Esophagus squamous epithelium (tissue), 5 donors: ENCODE data around the gene USH2A. TPM values are rescaled to one million over a fixed set of nuclear protein-coding genes. Genes with fewer than 3 reads are reported as not detected.

Experiments
- DNase-seq: peaks from one replicate; lab custom pipeline; 2025; lab: John Stamatoyannopoulos, UW
- H3K27ac ChIP-seq, 4 donors: fragments of 200-600 bp; sonication (generic); one replicate each; pipeline ENCODE4 v1.5.1; 2016 to 2019; ENCODE audit warnings: mild to moderate bottlenecking in 1 of 4
- H3K27me3 ChIP-seq, 4 donors: fragments of 200-600 bp; sonication (generic); 1 replicate in 3 of 4; 2 replicates in 1 of 4; pipeline versions ENCODE4 v1.5.1 to v1.6.0; 2017 to 2021; ENCODE audit warnings: antibody characterized with exemption in 1 of 4
- H3K36me3 ChIP-seq, 3 donors: fragments of 200-600 bp; sonication (generic); one replicate each; pipeline ENCODE4 v1.5.1; 2016 to 2019
- H3K4me1 ChIP-seq, 3 donors: fragments of 200-600 bp; sonication (generic); one replicate each; pipeline ENCODE4 v1.5.1; 2017 to 2019
- H3K4me3 ChIP-seq, 4 donors: fragments of 200-600 bp; sonication (generic); 1 replicate in 3 of 4; 2 replicates in 1 of 4; pipeline ENCODE4 v1.5.1; 2016 to 2019; ENCODE audit warnings: mild to moderate bottlenecking in 2 of 4, moderate library complexity in 1 of 4
- H3K9me3 ChIP-seq, 3 donors: fragments of 200-600 bp; sonication (generic); one replicate each; pipeline ENCODE4 v1.5.1; 2016 to 2019
- CTCF ChIP-seq, 6 experiments: fragments of 450-650 bp in 4 of 6; fragments of 200-600 bp in 2 of 6; sonication (generic) in 2 of 6; IDR thresholded peaks; one replicate each; pipeline ENCODE4 v1.5.1; 2016 to 2019; ENCODE audit warnings: antibody characterized with exemption in 6 of 6, mild to moderate bottlenecking in 4 of 6, moderate library complexity in 4 of 6
- POLR2A ChIP-seq, 4 donors: fragments of 450-650 bp; IDR thresholded peaks; one replicate each; pipeline ENCODE4 v1.6.1; 2017; ENCODE audit warnings: antibody characterized with exemption in 4 of 4, mild to moderate bottlenecking in 4 of 4, moderate library complexity in 3 of 4
- WGBS, 2 donors: methylation state at CpG; one replicate each; pipeline ENCODE4 v1.1.5; 2018; 5-methylcytosine and 5-hydroxymethylcytosine counted together
- intact Hi-C: fragments of 100-400 bp; cut with DNase I; formaldehyde crosslinking; loops from one replicate; pipeline ENCODE4 v1.15.0; 2022
- total RNA-seq, 4 donors: library from RNA; depleted of rRNA; stranded (reverse); fragments of >200 nt; gene quantifications; one replicate each; pipeline ENCODE4 v1.1.0, GENCODE V29; 2016
- donor health status: DM: yes; HTN: yes; CAD: no.

USH2A gene
- total RNA-seq, 4 donors from 2014 or later, result under 0.01 TPM; not detected in 3

GRCh38 chr1:216051071-216051470 lies 372.2 kb downstream of the USH2A start:
- DNase-seq, result no peak
- no peak for TF ChIP-seq POLR2A (IDR thresholded peaks at IDR 0.05)
- no peak for TF ChIP-seq CTCF (IDR thresholded peaks at IDR 0.05)

DNA sequence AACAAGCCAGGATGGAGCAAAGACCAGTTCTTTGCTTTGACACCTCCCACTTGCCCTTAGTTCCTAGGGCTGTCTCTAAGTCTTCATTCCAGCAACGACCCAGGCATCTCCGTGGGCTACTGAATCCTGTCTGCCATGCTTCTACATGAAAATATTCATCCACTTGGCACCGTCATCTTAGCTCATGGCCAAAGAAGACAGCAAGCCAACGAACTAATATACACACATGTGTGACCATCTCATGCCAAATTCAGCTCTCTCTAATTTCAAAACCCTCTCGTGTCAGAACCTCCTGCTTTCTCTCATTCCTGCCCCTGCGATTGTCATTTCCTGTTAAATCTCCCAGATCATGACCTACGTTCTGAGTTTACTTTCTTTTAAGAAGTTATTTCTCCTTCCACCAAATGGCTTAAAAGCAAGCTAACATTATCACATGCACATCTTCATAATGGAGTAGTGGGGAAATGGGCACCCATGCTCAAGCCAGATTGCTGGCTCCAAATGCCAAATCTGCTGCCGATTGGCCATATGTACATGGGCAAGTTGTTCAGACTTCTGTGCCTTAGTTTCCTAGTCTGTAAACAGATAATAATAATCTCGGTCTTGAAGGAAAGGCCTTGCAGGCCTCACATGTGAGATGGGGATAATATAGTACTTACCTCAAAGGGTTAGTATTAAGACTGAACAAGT lies 373.4 kb downstream of the USH2A start:
- H3K27ac ChIP-seq, result no peak overlapping the region
- DNase-seq, result no peak
- no peaks in the 10 kb centered on the region for H3K27me3 ChIP-seq
- TF ChIP-seq CTCF (IDR thresholded peaks at IDR 0.05), result no peak
- no peak for TF ChIP-seq POLR2A (IDR thresholded peaks at IDR 0.05)
- intact Hi-C loops, result no loop called here
- no peaks in the 10 kb centered on the region for H3K36me3 ChIP-seq
- no peak overlapping the region for H3K4me3 ChIP-seq
- 55 to 65% methylated on average over 9 of the region's 9 CpGs for WGBS, 2 donors
- H3K4me1 ChIP-seq, result peaks cover 0 to 8% (median 0%) of the 10 kb centered on the region in 3 donors
- H3K9me3 ChIP-seq, result no peaks in the 10 kb centered on the region

More at GRCh38 chr1:216051071-216051470, 372.2 kb downstream of the USH2A start:
- no peak overlapping the region for H3K4me3 ChIP-seq
- H3K27me3 ChIP-seq, result no peaks in the 10 kb centered on the region
- intact Hi-C loops, result no loop called here
- H3K4me1 ChIP-seq, result peaks cover 0 to 8% (median 0%) of the 10 kb centered on the region in 3 donors
- 36 to 44% methylated on average over 3 of the region's 3 CpGs for WGBS, 2 donors
- H3K9me3 ChIP-seq, result no peaks in the 10 kb centered on the region
- no peak overlapping the region for H3K27ac ChIP-seq
- H3K36me3 ChIP-seq, result no peaks in the 10 kb centered on the region

- intact Hi-C loops, result no loop called here
- TF ChIP-seq POLR2A (IDR thresholded peaks at IDR 0.05) (no peak), CTCF (IDR thresholded peaks at IDR 0.05) (no peak)
- H3K36me3 ChIP-seq, result no peaks in the 10 kb centered on the region
- no peak overlapping the region for H3K4me3 ChIP-seq
- H3K27ac ChIP-seq, result no peak overlapping the region
- H3K9me3 ChIP-seq, result no peaks in the 10 kb centered on the region
- H3K4me1 ChIP-seq, result peaks cover 0 to 8% (median 0%) of the 10 kb centered on the region in 3 donors
- no peak for DNase-seq
- H3K27me3 ChIP-seq, result no peaks in the 10 kb centered on the region
- WGBS, 2 donors, result 45 to 57% methylated on average over 3 of the region's 3 CpGs
These were observed 375.3 kb downstream of the USH2A start for GRCh38 chr1:216047811-216048572.

GRCh38 chr1:216046336-216046735 lies 376.9 kb downstream of the USH2A start:
- intact Hi-C loops, result no loop called here
- Histone ChIP-seq H3K4me1 (peaks cover 0 to 5% (median 0%) of the 10 kb centered on the region in 3 donors), H3K27me3 (no peaks in the 10 kb centered on the region), H3K4me3 (no peak overlapping the region), H3K27ac (no peak overlapping the region), H3K36me3 (no peaks in the 10 kb centered on the region), H3K9me3 (no peaks in the 10 kb centered on the region)
- DNase-seq, result no peak
- TF ChIP-seq POLR2A (IDR thresholded peaks at IDR 0.05) (no peak), CTCF (IDR thresholded peaks at IDR 0.05) (no peak)
- 69 to 72% methylated on average over 4 of the region's 4 CpGs for WGBS, 2 donors

GRCh38 chr1:216045400-216045799 lies 377.8 kb downstream of the USH2A start:
- WGBS, 2 donors, result 45 to 65% methylated on average over 1 of the region's 1 CpG
- no peak overlapping the region for H3K4me3 ChIP-seq
- intact Hi-C loops, result no loop called here

More at GRCh38 chr1:216045400-216045799, 377.8 kb downstream of the USH2A start:
- DNase-seq, result no peak
- H3K27ac ChIP-seq, result no peak overlapping the region
- H3K27me3 ChIP-seq, result no peaks in the 10 kb centered on the region
- no peaks in the 10 kb centered on the region for H3K9me3 ChIP-seq
- no peak for TF ChIP-seq POLR2A (IDR thresholded peaks at IDR 0.05)
- no peak for TF ChIP-seq CTCF (IDR thresholded peaks at IDR 0.05)
- no peaks in the 10 kb centered on the region for H3K36me3 ChIP-seq
- no peaks in the 10 kb centered on the region for H3K4me1 ChIP-seq
